Fibroblast of lung (primary cell): ENCODE data around the gene ACBD5. TPM values are rescaled to one million over a fixed set of nuclear protein-coding genes. Genes with fewer than 3 reads are reported as not detected.

Experiments used
- DNase-seq, 2 donors: peaks; one replicate each; pipeline versions ENCODE4 v3.0.0 to v3.0.0-alpha.2; 2010; ENCODE audit warnings: low read depth in 2 of 2
- H2AFZ ChIP-seq: 2 replicates; pipeline ENCODE4 v1.5.1; 2012; ENCODE audit warnings: low read length, control low read depth, inconsistent platforms
- H3K27ac ChIP-seq: 2 replicates; pipeline ENCODE4 v1.5.1; 2011; ENCODE audit warnings: low read length, control low read depth; ENCODE audit not compliant: insufficient read depth
- H3K27me3 ChIP-seq: 2 replicates; pipeline ENCODE4 v1.5.1; 2011; ENCODE audit warnings: mild to moderate bottlenecking, low read length; ENCODE audit not compliant: control insufficient read depth, insufficient read depth
- H3K36me3 ChIP-seq: 2 replicates; pipeline ENCODE4 v1.5.1; 2011; ENCODE audit warnings: low read length; ENCODE audit not compliant: control insufficient read depth, insufficient read depth
- H3K4me1 ChIP-seq: 2 replicates; pipeline ENCODE4 v1.5.1; 2011; ENCODE audit warnings: low read length; ENCODE audit not compliant: control insufficient read depth, insufficient read depth; ENCODE audit errors: extremely low read depth
- H3K4me2 ChIP-seq: 2 replicates; pipeline ENCODE4 v1.5.1; 2011; ENCODE audit warnings: low read length, control low read depth; ENCODE audit not compliant: insufficient read depth; ENCODE audit errors: extremely low read depth
- H3K4me3 ChIP-seq, 4 experiments: fragments of 200-600 bp in 1 of 4; sonication (generic) in 1 of 4; replicated peaks in 1 of 4; 2 replicates each; pipeline ENCODE4 v1.5.1; 2011 to 2016; ENCODE audit warnings: low read length in 4 of 4, low read depth in 3 of 4, mild to moderate bottlenecking in 3 of 4, control low read depth in 2 of 4, inconsistent platforms in 1 of 4, mixed read lengths in 1 of 4; ENCODE audit not compliant: insufficient read depth in 1 of 4; ENCODE audit errors: control extremely low read depth in 1 of 4
- H3K79me2 ChIP-seq: 2 replicates; pipeline ENCODE4 v1.5.1; 2012; ENCODE audit warnings: mild to moderate bottlenecking, low read length, inconsistent platforms; ENCODE audit not compliant: control insufficient read depth, insufficient read depth
- H3K9ac ChIP-seq: 2 replicates; pipeline ENCODE4 v1.5.1; 2011; ENCODE audit warnings: mild to moderate bottlenecking, low read length, control low read depth; ENCODE audit not compliant: insufficient read depth
- H3K9me3 ChIP-seq: 2 replicates; pipeline ENCODE4 v1.5.1; 2012; ENCODE audit warnings: low read depth, low read length; ENCODE audit not compliant: control insufficient read depth, insufficient read depth
- H4K20me1 ChIP-seq: 2 replicates; pipeline ENCODE4 v1.5.1; 2011; ENCODE audit warnings: low read length; ENCODE audit not compliant: control insufficient read depth, insufficient read depth; ENCODE audit errors: extremely low read depth
- EZH2 ChIP-seq: IDR thresholded peaks from 2 replicates; pipeline ENCODE4 v1.5.1; 2012; ENCODE audit warnings: low read length, control low read depth, mild to moderate bottlenecking; ENCODE audit errors: missing control alignments
- polyA plus RNA-seq, 2 donors: library from polyadenylated mRNA; depleted of rRNA in 1 of 2; stranded (reverse) in 1 of 2; unstranded in 1 of 2; fragments of >200 nt; gene quantifications; 2 replicates each; pipeline ENCODE4 v1.2.1, GENCODE V29; 2011 to 2012; ENCODE audit warnings: missing spikeins in 1 of 2
- total RNA-seq: library from RNA; depleted of rRNA; stranded (reverse); fragments of >200 nt; gene quantifications from 2 replicates; pipeline ENCODE4 v1.2.1, GENCODE V29; 2014
- TF ChIP-seq, protein P1 (sequence below), 2 donors: IDR thresholded peaks in 1 of 2; conservative IDR thresholded peaks in 1 of 2; 1 replicate in 1 of 2; 2 replicates in 1 of 2; pipeline ENCODE4 v1.5.1; 2011 to 2012; ENCODE audit warnings: low read length in 2 of 2, control low read depth in 1 of 2, inconsistent platforms in 1 of 2, low read depth in 1 of 2, mild to moderate bottlenecking in 1 of 2

ACBD5 gene
- total and polyA plus RNA-seq, 2 donors (not counting 1 experiment from before 2014, with no cell fraction given) = 21.3 to 29.6 TPM

DNA sequence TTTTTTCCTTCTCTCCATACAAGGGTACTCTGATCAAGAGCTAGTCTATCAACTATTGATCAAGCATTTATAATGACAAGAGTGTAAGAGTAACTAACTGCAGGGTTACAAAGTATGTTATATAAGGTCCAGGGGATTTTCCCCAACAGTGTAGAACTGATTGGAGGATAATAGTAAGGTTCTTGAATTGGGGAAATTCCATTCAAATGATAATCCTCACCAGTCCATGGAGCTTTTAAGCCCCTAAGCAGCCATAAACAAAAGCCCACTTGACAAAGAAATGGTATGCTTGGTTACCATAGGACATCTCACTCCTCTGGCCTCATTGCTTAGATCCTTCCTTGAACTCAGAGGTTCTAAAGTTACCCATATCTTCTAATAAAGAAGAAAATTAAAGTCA lies 94.7 kb downstream of the ACBD5 start:
- Histone ChIP-seq H3K4me2 (no peak overlapping the region), H3K9me3 (no peaks in the 10 kb centered on the region), H3K9ac (no peak overlapping the region), H3K4me3 (no peak overlapping the region), H3K27ac (no peak overlapping the region), H4K20me1 (no peaks in the 10 kb centered on the region), H2AFZ (no peak overlapping the region), H3K36me3 (peaks cover 4% of the 10 kb centered on the region), H3K27me3 (no peaks in the 10 kb centered on the region), H3K79me2 (peaks cover 46% of the 10 kb centered on the region), H3K4me1 (no peaks in the 10 kb centered on the region)
- DNase-seq = no peak
- TF ChIP-seq EZH2 = no peak
- TF ChIP-seq, protein P1, sequence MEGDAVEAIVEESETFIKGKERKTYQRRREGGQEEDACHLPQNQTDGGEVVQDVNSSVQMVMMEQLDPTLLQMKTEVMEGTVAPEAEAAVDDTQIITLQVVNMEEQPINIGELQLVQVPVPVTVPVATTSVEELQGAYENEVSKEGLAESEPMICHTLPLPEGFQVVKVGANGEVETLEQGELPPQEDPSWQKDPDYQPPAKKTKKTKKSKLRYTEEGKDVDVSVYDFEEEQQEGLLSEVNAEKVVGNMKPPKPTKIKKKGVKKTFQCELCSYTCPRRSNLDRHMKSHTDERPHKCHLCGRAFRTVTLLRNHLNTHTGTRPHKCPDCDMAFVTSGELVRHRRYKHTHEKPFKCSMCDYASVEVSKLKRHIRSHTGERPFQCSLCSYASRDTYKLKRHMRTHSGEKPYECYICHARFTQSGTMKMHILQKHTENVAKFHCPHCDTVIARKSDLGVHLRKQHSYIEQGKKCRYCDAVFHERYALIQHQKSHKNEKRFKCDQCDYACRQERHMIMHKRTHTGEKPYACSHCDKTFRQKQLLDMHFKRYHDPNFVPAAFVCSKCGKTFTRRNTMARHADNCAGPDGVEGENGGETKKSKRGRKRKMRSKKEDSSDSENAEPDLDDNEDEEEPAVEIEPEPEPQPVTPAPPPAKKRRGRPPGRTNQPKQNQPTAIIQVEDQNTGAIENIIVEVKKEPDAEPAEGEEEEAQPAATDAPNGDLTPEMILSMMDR (conservative IDR thresholded peaks at IDR 0.05 in 1 of 2, IDR thresholded peaks at IDR 0.05 in 1 of 2; ENCODE audit: low read depth in 1 of 2, low read length in 2 of 2) = no peak

Other genes with a start within 250 kb of the ACBD5 start
- gene ANKRD26, start 140.3 kb downstream of the ACBD5 start, total RNA-seq = 11.0 and 11.7 TPM in 2 replicates
- 1.9 and 2.5 TPM in 2 replicates for gene ANKRD26, start 140.3 kb downstream of the ACBD5 start, polyA plus RNA-seq
- gene YME1L1, start 86.4 kb downstream of the ACBD5 start, total RNA-seq = 113 and 128 TPM in 2 replicates
- gene YME1L1, start 86.4 kb downstream of the ACBD5 start, polyA plus RNA-seq = 88.6 and 105 TPM in 2 replicates
- 6.4 and 9.2 TPM in 2 replicates for gene MASTL, start 85.4 kb downstream of the ACBD5 start, total RNA-seq
- gene MASTL, start 85.4 kb downstream of the ACBD5 start, polyA plus RNA-seq = 5.9 and 12.0 TPM in 2 replicates